HEK293 (cell line): ENCODE measurements around the gene CACHD1.

Experiments used
- ATF2 ChIP-seq: fragments of 450-650 bp; formaldehyde crosslinking; IDR thresholded peaks from 2 replicates; pipeline ENCODE4 v1.5.1; 2016; ENCODE audit warnings: missing biosample characterization, missing genetic modification characterization, low read depth
- EGR2 ChIP-seq: fragments of 450-650 bp; formaldehyde crosslinking; IDR thresholded peaks from 2 replicates; pipeline ENCODE4 v1.5.1; 2016; ENCODE audit warnings: low read depth, missing biosample characterization, missing genetic modification characterization
- ELK4 ChIP-seq: IDR thresholded peaks from 2 replicates; pipeline ENCODE4 v1.6.1; 2011; ENCODE audit warnings: mild to moderate bottlenecking, low read depth, low read length, borderline replicate concordance
- FEZF1 ChIP-seq: fragments of 450-650 bp; formaldehyde crosslinking; IDR thresholded peaks from 2 replicates; pipeline ENCODE4 v1.5.1; 2016; ENCODE audit warnings: missing biosample characterization, missing genetic modification characterization
- KLF8 ChIP-seq: fragments of 450-650 bp; formaldehyde crosslinking; IDR thresholded peaks from 2 replicates; pipeline ENCODE4 v1.5.1; 2016; ENCODE audit warnings: missing biosample characterization, missing genetic modification characterization
- MYNN ChIP-seq: fragments of 450-650 bp; formaldehyde crosslinking; IDR thresholded peaks from 2 replicates; pipeline ENCODE4 v1.5.1; 2016; ENCODE audit warnings: missing biosample characterization, missing genetic modification characterization, borderline replicate concordance
- OSR2 ChIP-seq: fragments of 450-650 bp; formaldehyde crosslinking; IDR thresholded peaks from 2 replicates; pipeline ENCODE4 v1.5.1; 2016; ENCODE audit warnings: missing biosample characterization, missing genetic modification characterization
- OVOL3 ChIP-seq: fragments of 450-650 bp; formaldehyde crosslinking; IDR thresholded peaks from 2 replicates; pipeline ENCODE4 v1.5.1; 2016; ENCODE audit warnings: missing biosample characterization, missing genetic modification characterization
- SCRT2 ChIP-seq: fragments of 450-650 bp; formaldehyde crosslinking; IDR thresholded peaks from 2 replicates; pipeline ENCODE4 v1.5.1; 2016; ENCODE audit warnings: missing biosample characterization, missing genetic modification characterization
- SETDB1 ChIP-seq: IDR thresholded peaks from one replicate; pipeline ENCODE4 v1.6.1; 2017; ENCODE audit warnings: mild to moderate bottlenecking, low read length, moderate library complexity, mixed read lengths; ENCODE audit not compliant: insufficient read length
- SP7 ChIP-seq: fragments of 450-650 bp; formaldehyde crosslinking; IDR thresholded peaks from 2 replicates; pipeline ENCODE4 v1.5.1; 2016; ENCODE audit warnings: missing biosample characterization, missing genetic modification characterization
- ZBTB17 ChIP-seq: fragments of 450-650 bp; formaldehyde crosslinking; IDR thresholded peaks from 2 replicates; pipeline ENCODE4 v1.5.1; 2016; ENCODE audit warnings: missing biosample characterization, missing genetic modification characterization
- ZBTB8A ChIP-seq: fragments of 450-650 bp; formaldehyde crosslinking; IDR thresholded peaks from 2 replicates; pipeline ENCODE4 v1.5.1; 2016; ENCODE audit warnings: missing biosample characterization, missing genetic modification characterization
- ZFP69B ChIP-seq: fragments of 450-650 bp; formaldehyde crosslinking; IDR thresholded peaks from 2 replicates; pipeline ENCODE4 v1.5.1; 2016; ENCODE audit warnings: missing biosample characterization, missing genetic modification characterization
- ZNF10 ChIP-seq: fragments of 450-650 bp; formaldehyde crosslinking; IDR thresholded peaks from 2 replicates; pipeline ENCODE4 v1.5.1; 2017; ENCODE audit warnings: missing biosample characterization, missing genetic modification characterization
- ZNF18 ChIP-seq: fragments of 450-650 bp; formaldehyde crosslinking; IDR thresholded peaks from 2 replicates; pipeline ENCODE4 v1.5.1; 2016; ENCODE audit warnings: missing biosample characterization, missing genetic modification characterization
- ZNF2 ChIP-seq: fragments of 450-650 bp; formaldehyde crosslinking; IDR thresholded peaks from 2 replicates; pipeline ENCODE4 v1.5.1; 2016; ENCODE audit warnings: missing biosample characterization, missing genetic modification characterization
- ZNF423 ChIP-seq: fragments of 450-650 bp; formaldehyde crosslinking; IDR thresholded peaks from 2 replicates; pipeline ENCODE4 v1.5.1; 2016; ENCODE audit warnings: missing biosample characterization, missing genetic modification characterization
- ZNF549 ChIP-seq: fragments of 450-650 bp; IDR thresholded peaks from 2 replicates; pipeline ENCODE4 v1.5.1; 2018; ENCODE audit warnings: missing biosample characterization, missing genetic modification characterization, mild to moderate bottlenecking, inconsistent platforms, moderate library complexity
- ZNF704 ChIP-seq: fragments of 450-650 bp; formaldehyde crosslinking; IDR thresholded peaks from 2 replicates; pipeline ENCODE4 v1.5.1; 2016; ENCODE audit warnings: missing biosample characterization, missing genetic modification characterization
- ZNF76 ChIP-seq: fragments of 450-650 bp; formaldehyde crosslinking; IDR thresholded peaks from 2 replicates; pipeline ENCODE4; 2016; ENCODE audit warnings: low read depth, missing biosample characterization, missing genetic modification characterization, borderline replicate concordance
- ZSCAN5A ChIP-seq: fragments of 450-650 bp; formaldehyde crosslinking; IDR thresholded peaks from 2 replicates; pipeline ENCODE4 v1.5.1; 2016; ENCODE audit warnings: missing biosample characterization, missing genetic modification characterization
- ZXDB ChIP-seq: fragments of 450-650 bp; formaldehyde crosslinking; IDR thresholded peaks from 2 replicates; pipeline ENCODE4 v1.5.1; 2016; ENCODE audit warnings: missing biosample characterization, missing genetic modification characterization
- TF ChIP-seq, protein P1 (sequence below): fragments of 450-650 bp; formaldehyde crosslinking; IDR thresholded peaks from 2 replicates; pipeline ENCODE4 v1.5.1; 2017; ENCODE audit warnings: missing biosample characterization, missing genetic modification characterization
- TF ChIP-seq, protein P2 (sequence below): fragments of 450-650 bp; formaldehyde crosslinking; IDR thresholded peaks from 2 replicates; pipeline ENCODE4 v1.5.1; 2016; ENCODE audit warnings: missing biosample characterization, missing genetic modification characterization
- TF ChIP-seq, protein P3 (sequence below): fragments of 450-650 bp; formaldehyde crosslinking; IDR thresholded peaks from 2 replicates; pipeline ENCODE4 v1.5.1; 2017; ENCODE audit warnings: missing biosample characterization, missing genetic modification characterization

Gene CACHD1

DNA sequence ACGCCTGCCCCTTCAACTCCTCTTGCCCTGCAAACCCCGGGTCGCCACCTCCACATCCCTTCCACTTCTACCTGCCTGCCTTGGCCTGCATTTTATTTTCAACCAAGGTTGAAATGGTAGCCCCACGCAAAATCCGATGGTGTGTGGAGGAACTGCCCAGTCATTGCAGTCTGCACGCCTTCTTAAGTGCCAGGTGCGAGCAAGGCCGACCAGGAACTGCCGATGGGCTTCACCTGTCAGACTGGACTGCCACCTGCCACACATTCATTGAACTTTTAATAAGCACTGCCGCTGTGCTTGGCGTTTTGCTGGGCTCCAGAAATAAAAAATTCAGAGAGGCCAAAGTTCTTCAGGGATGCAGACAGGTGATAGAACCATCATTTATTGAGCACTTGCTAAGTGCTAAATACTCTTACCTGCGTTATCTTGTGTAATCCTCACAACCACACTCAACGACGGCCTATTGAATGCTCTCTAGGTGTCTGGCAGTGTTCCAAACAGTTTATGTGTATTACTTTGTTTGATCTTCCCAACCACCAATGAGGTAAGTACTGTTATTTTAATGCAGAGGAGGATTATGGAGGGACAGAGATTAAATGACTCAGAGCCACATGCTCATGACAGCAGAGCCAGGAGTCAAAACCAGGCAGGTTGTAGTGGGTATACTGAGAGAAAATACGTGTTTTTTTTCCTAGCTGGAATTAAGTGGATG lies 36.2 kb downstream of the CACHD1 start (continued):
- TF ChIP-seq ZNF18 (tag by site-specific recombination) (no peak; the same call in 1 of the 2 replicates), SCRT2 (tag by site-specific recombination) (peak; percentile 91), ZSCAN5A (peak; percentile 64; the same call in 1 of the 2 replicates), FEZF1 (peak; percentile 92), SETDB1 (peak; percentile 36), ELK4 (no peak), ZNF10 (tag by site-specific recombination) (0 out of 2 replicates have a peak, but pooled peaks have one; percentile 34), ZNF549 (no peak), ZNF76 (peak; percentile 61; the same call in 1 of the 2 replicates), ZNF2 (tag by site-specific recombination) (peak; percentile 76), ZBTB8A (peak; percentile 57; the same call in 1 of the 2 replicates), EGR2 (tag by site-specific recombination) (peak; percentile 57; the same call in 1 of the 2 replicates), ZBTB17 (tag by site-specific recombination) (peak; percentile 92), SP7 (tag by site-specific recombination) (peak; percentile 98), ZXDB (tag by site-specific recombination) (peak; percentile 91), OSR2 (peak; percentile 88), KLF8 (tag by site-specific recombination) (peak; percentile 96), OVOL3 (tag by site-specific recombination) (peak; percentile 78; the same call in 1 of the 2 replicates), ZNF423 (tag by site-specific recombination) (no peak), ZNF704 (no peak), ATF2 (peak; percentile 80), MYNN (tag by site-specific recombination) (0 out of 2 replicates have a peak, but pooled peaks have one; percentile 15), ZFP69B (tag by site-specific recombination) (peak; percentile 60; the same call in 1 of the 2 replicates)
- TF ChIP-seq, protein P1, sequence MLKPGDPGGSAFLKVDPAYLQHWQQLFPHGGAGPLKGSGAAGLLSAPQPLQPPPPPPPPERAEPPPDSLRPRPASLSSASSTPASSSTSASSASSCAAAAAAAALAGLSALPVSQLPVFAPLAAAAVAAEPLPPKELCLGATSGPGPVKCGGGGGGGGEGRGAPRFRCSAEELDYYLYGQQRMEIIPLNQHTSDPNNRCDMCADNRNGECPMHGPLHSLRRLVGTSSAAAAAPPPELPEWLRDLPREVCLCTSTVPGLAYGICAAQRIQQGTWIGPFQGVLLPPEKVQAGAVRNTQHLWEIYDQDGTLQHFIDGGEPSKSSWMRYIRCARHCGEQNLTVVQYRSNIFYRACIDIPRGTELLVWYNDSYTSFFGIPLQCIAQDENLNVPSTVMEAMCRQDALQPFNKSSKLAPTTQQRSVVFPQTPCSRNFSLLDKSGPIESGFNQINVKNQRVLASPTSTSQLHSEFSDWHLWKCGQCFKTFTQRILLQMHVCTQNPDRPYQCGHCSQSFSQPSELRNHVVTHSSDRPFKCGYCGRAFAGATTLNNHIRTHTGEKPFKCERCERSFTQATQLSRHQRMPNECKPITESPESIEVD (tag by site-specific recombination), result peak; percentile 88
- TF ChIP-seq, protein P2, sequence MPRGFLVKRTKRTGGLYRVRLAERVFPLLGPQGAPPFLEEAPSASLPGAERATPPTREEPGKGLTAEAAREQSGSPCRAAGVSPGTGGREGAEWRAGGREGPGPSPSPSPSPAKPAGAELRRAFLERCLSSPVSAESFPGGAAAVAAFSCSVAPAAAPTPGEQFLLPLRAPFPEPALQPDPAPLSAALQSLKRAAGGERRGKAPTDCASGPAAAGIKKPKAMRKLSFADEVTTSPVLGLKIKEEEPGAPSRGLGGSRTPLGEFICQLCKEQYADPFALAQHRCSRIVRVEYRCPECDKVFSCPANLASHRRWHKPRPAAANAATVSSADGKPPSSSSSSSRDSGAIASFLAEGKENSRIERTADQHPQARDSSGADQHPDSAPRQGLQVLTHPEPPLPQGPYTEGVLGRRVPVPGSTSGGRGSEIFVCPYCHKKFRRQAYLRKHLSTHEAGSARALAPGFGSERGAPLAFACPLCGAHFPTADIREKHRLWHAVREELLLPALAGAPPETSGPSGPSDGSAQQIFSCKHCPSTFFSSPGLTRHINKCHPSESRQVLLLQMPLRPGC (tag by site-specific recombination), result peak; percentile 90
- TF ChIP-seq, protein P3, sequence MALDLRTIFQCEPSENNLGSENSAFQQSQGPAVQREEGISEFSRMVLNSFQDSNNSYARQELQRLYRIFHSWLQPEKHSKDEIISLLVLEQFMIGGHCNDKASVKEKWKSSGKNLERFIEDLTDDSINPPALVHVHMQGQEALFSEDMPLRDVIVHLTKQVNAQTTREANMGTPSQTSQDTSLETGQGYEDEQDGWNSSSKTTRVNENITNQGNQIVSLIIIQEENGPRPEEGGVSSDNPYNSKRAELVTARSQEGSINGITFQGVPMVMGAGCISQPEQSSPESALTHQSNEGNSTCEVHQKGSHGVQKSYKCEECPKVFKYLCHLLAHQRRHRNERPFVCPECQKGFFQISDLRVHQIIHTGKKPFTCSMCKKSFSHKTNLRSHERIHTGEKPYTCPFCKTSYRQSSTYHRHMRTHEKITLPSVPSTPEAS, result peak; percentile 58
